Smooth muscle cell (in vitro differentiated cells): ENCODE data around the gene ABTB1. TPM values are rescaled to one million over a fixed set of nuclear protein-coding genes. Genes with fewer than 3 reads are reported as not detected.

ENCODE experiments used
- DNase-seq: peaks from one replicate; lab custom pipeline; 2025; ENCODE audit not compliant: unreplicated experiment; lab: John Stamatoyannopoulos, UW
- H2AFZ ChIP-seq: fragments of 200-600 bp; sonication (generic); 2 replicates; pipeline ENCODE4 v1.6.0; 2016; ENCODE audit warnings: antibody characterized with exemption, low read depth, mild to moderate bottlenecking
- H3F3A ChIP-seq: fragments of 200-600 bp; sonication (generic); 2 replicates; pipeline ENCODE4 v1.6.0; 2017; ENCODE audit warnings: antibody characterized with exemption, low read depth
- H3K27ac ChIP-seq: fragments of 200-600 bp; sonication (generic); 2 replicates; pipeline ENCODE4 v1.5.1; 2016; ENCODE audit warnings: low read depth, mild to moderate bottlenecking
- H3K27me3 ChIP-seq: fragments of 200-600 bp; sonication (generic); 2 replicates; pipeline ENCODE4 v1.6.1; 2016; ENCODE audit warnings: low read depth, mild to moderate bottlenecking
- H3K36me3 ChIP-seq: fragments of 200-600 bp; sonication (generic); 2 replicates; pipeline ENCODE4 v1.5.1; 2016; ENCODE audit warnings: low read depth
- H3K4me1 ChIP-seq: fragments of 200-600 bp; sonication (generic); 2 replicates; pipeline ENCODE4 v1.5.1; 2016; ENCODE audit warnings: low read depth
- H3K4me2 ChIP-seq: fragments of 200-600 bp; sonication (generic); 2 replicates; pipeline ENCODE4 v1.6.0; 2016; ENCODE audit warnings: mild to moderate bottlenecking
- H3K4me3 ChIP-seq: fragments of 200-600 bp; sonication (generic); 2 replicates; pipeline ENCODE4 v1.5.1; 2016; ENCODE audit warnings: mild to moderate bottlenecking
- H3K79me2 ChIP-seq: fragments of 200-600 bp; sonication (generic); 2 replicates; pipeline ENCODE4 v1.6.0; 2016; ENCODE audit warnings: low read depth, mild to moderate bottlenecking
- H3K9ac ChIP-seq: fragments of 200-600 bp; sonication (generic); 2 replicates; pipeline ENCODE4 v1.6.0; 2016; ENCODE audit warnings: low read depth
- H3K9me3 ChIP-seq: fragments of 200-600 bp; sonication (generic); replicated peaks from 2 replicates; pipeline ENCODE4 v1.5.1; 2016; ENCODE audit warnings: low read depth
- H4K20me1 ChIP-seq: fragments of 200-600 bp; sonication (generic); 2 replicates; pipeline ENCODE4 v1.6.0; 2016; ENCODE audit warnings: low read depth
- WGBS: methylation state at CpG from one replicate; pipeline ENCODE4 v1.1.7; 2016; ENCODE audit warnings: low lambda C conversion rate; 5-methylcytosine and 5-hydroxymethylcytosine counted together
- polyA plus RNA-seq: library from polyadenylated mRNA; unstranded; fragments of >200 nt; fragmentation: Nextera tagmentation; extraction: Ambion mirVana; gene quantifications from 2 replicates; pipeline ENCODE4 v1.2.1, GENCODE V29; 2016
- total RNA-seq: library from RNA; depleted of rRNA; stranded (reverse); fragments of >200 nt; gene quantifications from 2 replicates; pipeline ENCODE4 v1.2.3, GENCODE V29; 2014
- TF ChIP-seq, protein P1 (sequence below): fragments of 200-600 bp; sonication (generic); IDR thresholded peaks from 2 replicates; pipeline ENCODE4 v1.5.1; 2017; ENCODE audit warnings: borderline replicate concordance, mild to moderate bottlenecking, antibody characterized with exemption; ENCODE audit not compliant: insufficient read depth, poor library complexity, severe bottlenecking

ABTB1 gene
- total and polyA plus RNA-seq, 2 experiments from 2014 or later, result 2.8 to 17.9 TPM

DNA sequence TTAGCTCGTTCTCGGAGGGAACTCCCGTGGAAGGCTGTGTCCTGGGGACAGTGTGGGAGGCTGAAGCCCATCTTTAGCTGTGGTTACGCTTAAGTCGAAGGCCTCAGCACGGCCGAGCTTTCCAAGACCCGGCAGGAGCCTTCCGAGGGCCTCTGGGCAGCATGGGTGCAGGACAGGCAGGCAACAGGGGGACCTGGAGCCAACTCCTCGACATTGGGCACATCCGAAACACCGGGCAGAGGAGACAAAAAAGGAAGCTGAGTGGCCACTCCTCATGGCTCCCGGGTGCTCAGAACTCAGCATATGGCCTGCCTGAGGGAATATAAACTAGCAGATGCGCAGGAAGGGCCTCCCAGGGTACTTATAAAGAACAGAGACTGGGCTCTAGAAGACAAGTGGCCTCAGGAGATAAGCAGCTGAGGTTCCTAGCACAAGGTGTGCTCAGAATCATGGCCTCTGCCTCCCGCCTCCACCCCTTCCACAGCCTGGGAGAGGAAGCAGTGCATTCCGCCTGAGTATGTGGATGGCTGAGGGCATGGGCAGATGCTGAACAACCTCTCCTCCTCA lies 34.1 kb downstream of the ABTB1 start:
- Histone ChIP-seq H3F3A (no peaks in the 10 kb centered on the region), H3K27me3 (no peaks in the 10 kb centered on the region), H3K4me2 (no peak overlapping the region), H3K79me2 (no peaks in the 10 kb centered on the region), H3K9me3 (no peaks in the 10 kb centered on the region), H3K4me3 (no peak overlapping the region), H4K20me1 (no peaks in the 10 kb centered on the region), H3K27ac (no peak overlapping the region), H2AFZ (no peak overlapping the region), H3K4me1 (no peaks in the 10 kb centered on the region), H3K36me3 (no peaks in the 10 kb centered on the region), H3K9ac (no peak overlapping the region)
- WGBS, result 93% methylated on average over 16 of the region's 16 CpGs
- no peak for DNase-seq
- TF ChIP-seq, protein P1, sequence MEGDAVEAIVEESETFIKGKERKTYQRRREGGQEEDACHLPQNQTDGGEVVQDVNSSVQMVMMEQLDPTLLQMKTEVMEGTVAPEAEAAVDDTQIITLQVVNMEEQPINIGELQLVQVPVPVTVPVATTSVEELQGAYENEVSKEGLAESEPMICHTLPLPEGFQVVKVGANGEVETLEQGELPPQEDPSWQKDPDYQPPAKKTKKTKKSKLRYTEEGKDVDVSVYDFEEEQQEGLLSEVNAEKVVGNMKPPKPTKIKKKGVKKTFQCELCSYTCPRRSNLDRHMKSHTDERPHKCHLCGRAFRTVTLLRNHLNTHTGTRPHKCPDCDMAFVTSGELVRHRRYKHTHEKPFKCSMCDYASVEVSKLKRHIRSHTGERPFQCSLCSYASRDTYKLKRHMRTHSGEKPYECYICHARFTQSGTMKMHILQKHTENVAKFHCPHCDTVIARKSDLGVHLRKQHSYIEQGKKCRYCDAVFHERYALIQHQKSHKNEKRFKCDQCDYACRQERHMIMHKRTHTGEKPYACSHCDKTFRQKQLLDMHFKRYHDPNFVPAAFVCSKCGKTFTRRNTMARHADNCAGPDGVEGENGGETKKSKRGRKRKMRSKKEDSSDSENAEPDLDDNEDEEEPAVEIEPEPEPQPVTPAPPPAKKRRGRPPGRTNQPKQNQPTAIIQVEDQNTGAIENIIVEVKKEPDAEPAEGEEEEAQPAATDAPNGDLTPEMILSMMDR, result no peak

DNA sequence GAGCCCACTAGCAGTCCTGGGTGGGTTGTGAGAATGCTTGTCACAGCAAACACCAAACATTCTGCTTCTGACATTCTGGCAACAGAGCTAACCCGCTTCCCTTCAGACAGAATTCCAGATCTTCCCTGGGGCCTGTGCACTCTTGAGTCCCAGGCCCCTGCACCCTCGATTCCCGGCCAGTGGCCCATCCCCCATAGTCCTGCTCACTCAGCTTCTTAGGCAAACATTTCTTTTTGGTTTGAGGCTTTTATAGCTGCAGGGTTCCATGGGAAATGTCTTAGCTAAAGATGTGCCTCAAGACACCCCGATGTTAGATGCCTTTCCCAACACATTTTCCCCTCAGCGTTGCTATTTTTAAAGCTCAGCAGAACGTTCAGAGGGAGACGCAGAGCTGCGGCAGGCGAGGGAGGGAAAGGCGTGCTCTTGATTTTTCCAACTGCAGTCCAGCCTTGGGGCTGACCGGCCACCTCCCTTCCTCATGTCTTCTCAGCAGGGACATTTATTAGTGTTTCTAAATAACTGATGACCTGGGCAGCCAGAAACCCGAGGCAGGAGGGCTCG lies 35.2 kb downstream of the ABTB1 start:
- Histone ChIP-seq H4K20me1 (no peaks in the 10 kb centered on the region), H3F3A (no peaks in the 10 kb centered on the region), H3K27me3 (no peaks in the 10 kb centered on the region), H3K9me3 (no peaks in the 10 kb centered on the region), H3K4me1 (no peaks in the 10 kb centered on the region), H3K9ac (no peak overlapping the region), H3K36me3 (no peaks in the 10 kb centered on the region), H3K79me2 (no peaks in the 10 kb centered on the region), H3K4me2 (no peak overlapping the region), H2AFZ (no peak overlapping the region), H3K4me3 (no peak overlapping the region), H3K27ac (no peak overlapping the region)
- 80% methylated on average over 13 of the region's 13 CpGs for WGBS
- TF ChIP-seq, protein P1, result no peak
- DNase-seq, result no peak

DNA sequence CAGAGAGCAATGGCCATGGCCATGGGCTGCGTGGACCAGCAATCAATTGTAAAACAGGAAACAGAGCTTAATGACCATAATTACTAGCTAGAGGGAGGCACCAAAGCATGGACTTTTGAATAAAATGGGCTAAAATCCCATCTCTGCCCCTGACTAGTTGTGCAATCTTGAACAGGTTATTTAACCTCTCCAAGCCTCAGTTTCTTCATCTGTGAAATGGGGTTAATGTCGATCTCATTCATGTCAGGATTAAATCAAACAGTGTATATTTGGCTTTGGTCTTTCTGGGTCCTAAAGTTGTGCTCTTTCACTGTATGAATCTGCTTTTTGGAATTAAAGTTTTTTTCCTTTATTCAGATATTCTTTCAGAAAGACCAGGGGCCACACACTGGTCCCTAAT lies 36.1 kb downstream of the ABTB1 start:
- H3K4me1 ChIP-seq, result no peaks in the 10 kb centered on the region
- DNase-seq, result no peak
- no peaks in the 10 kb centered on the region for H4K20me1 ChIP-seq
- no peaks in the 10 kb centered on the region for H3K36me3 ChIP-seq
- H3K9me3 ChIP-seq, result no peaks in the 10 kb centered on the region
- H3K79me2 ChIP-seq, result no peaks in the 10 kb centered on the region
- no peak overlapping the region for H3K9ac ChIP-seq
- no peak overlapping the region for H3K4me3 ChIP-seq
- H3K27me3 ChIP-seq, result no peaks in the 10 kb centered on the region
- TF ChIP-seq, protein P1, result no peak
- 89% methylated on average over 2 of the region's 2 CpGs for WGBS
- H3K4me2 ChIP-seq, result no peak overlapping the region
- no peak overlapping the region for H2AFZ ChIP-seq
- H3K27ac ChIP-seq, result no peak overlapping the region
- no peaks in the 10 kb centered on the region for H3F3A ChIP-seq
